ENCODE results near the gene SMYD4.

- no peak for TF ChIP-seq CTCF (IDR thresholded peaks at IDR 0.05; ENCODE audit: poor library complexity, severe bottlenecking)
- TF ChIP-seq POLR2AphosphoS5 (IDR thresholded peaks at IDR 0.05), result no peak
- TF ChIP-seq EZH2 (IDR thresholded peaks at IDR 0.05; ENCODE audit: borderline replicate concordance, insufficient read depth, low read length, poor library complexity, severe bottlenecking), result no peak
- TF ChIP-seq RAD21 (conservative IDR thresholded peaks at IDR 0.05), result no peak
- no peak for TF ChIP-seq TAF1 (IDR thresholded peaks at IDR 0.05; ENCODE audit: low read depth)
- no peak for TF ChIP-seq SMC3 (conservative IDR thresholded peaks at IDR 0.05; ENCODE audit: poor library complexity)
- TF ChIP-seq, protein P1, sequence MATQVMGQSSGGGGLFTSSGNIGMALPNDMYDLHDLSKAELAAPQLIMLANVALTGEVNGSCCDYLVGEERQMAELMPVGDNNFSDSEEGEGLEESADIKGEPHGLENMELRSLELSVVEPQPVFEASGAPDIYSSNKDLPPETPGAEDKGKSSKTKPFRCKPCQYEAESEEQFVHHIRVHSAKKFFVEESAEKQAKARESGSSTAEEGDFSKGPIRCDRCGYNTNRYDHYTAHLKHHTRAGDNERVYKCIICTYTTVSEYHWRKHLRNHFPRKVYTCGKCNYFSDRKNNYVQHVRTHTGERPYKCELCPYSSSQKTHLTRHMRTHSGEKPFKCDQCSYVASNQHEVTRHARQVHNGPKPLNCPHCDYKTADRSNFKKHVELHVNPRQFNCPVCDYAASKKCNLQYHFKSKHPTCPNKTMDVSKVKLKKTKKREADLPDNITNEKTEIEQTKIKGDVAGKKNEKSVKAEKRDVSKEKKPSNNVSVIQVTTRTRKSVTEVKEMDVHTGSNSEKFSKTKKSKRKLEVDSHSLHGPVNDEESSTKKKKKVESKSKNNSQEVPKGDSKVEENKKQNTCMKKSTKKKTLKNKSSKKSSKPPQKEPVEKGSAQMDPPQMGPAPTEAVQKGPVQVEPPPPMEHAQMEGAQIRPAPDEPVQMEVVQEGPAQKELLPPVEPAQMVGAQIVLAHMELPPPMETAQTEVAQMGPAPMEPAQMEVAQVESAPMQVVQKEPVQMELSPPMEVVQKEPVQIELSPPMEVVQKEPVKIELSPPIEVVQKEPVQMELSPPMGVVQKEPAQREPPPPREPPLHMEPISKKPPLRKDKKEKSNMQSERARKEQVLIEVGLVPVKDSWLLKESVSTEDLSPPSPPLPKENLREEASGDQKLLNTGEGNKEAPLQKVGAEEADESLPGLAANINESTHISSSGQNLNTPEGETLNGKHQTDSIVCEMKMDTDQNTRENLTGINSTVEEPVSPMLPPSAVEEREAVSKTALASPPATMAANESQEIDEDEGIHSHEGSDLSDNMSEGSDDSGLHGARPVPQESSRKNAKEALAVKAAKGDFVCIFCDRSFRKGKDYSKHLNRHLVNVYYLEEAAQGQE (IDR thresholded peaks at IDR 0.05; ENCODE audit: borderline replicate concordance), result no peak
- no peak for TF ChIP-seq EP300 (conservative IDR thresholded peaks at IDR 0.05; ENCODE audit: poor library complexity, severe bottlenecking)
- TF ChIP-seq MXI1 (conservative IDR thresholded peaks at IDR 0.05; ENCODE audit: poor library complexity, severe bottlenecking), result no peak
These were observed 31.8 kb upstream of the SMYD4 start for GRCh38 chr17:1861391-1862010.

Data from neural cell (in vitro differentiated cells).